Activated CD4-positive, alpha-beta memory T cell treated with anti-CD3 and anti-CD28 coated beads, Interleukin-2, amount 10 ng/mL, durations not matched to agents 7 days and 5 days (primary cell): ENCODE results near the gene ITGB2. TPM values are rescaled to one million over a fixed set of nuclear protein-coding genes. Genes with fewer than 3 reads are reported as not detected.
A peak's percentile ranks its signal among the peaks of the same experiment; 100 is the strongest.

Source experiments
- CTCF ChIA-PET: fragments of 350-600 bp; sonication (Branson Sonifier 250); formaldehyde crosslinking; loops from one replicate; lab custom pipeline; 2021; ENCODE audit warnings: antibody characterized with exemption, inconsistent platforms; lab: Charles Lee
- POLR2A ChIA-PET: fragments of 350-600 bp; sonication (Branson Sonifier 250); formaldehyde crosslinking; loops from one replicate; lab custom pipeline; 2021; ENCODE audit warnings: antibody characterized with exemption; lab: Charles Lee
- DNase-seq: peaks from one replicate; pipeline ENCODE4 v3.0.0-alpha.2; 2020
- H3K27ac Mint-ChIP-seq: one replicate; pipeline ENCODE4 v1.8.0; 2021; ENCODE audit warnings: mild to moderate bottlenecking, mixed read lengths
- H3K27me3 Mint-ChIP-seq: one replicate; pipeline ENCODE4 v1.8.0; 2021; ENCODE audit warnings: mixed read lengths
- H3K36me3 Mint-ChIP-seq: one replicate; pipeline ENCODE4 v1.8.0; 2021; ENCODE audit warnings: low read depth, mixed read lengths
- H3K4me1 Mint-ChIP-seq: one replicate; pipeline ENCODE4 v1.8.0; 2021; ENCODE audit warnings: mixed read lengths
- H3K4me3 Mint-ChIP-seq: one replicate; pipeline ENCODE4 v1.8.0; 2021; ENCODE audit warnings: mild to moderate bottlenecking, mixed read lengths
- H3K9me3 Mint-ChIP-seq: one replicate; pipeline ENCODE4 v1.8.0; 2021; ENCODE audit warnings: mixed read lengths
- total RNA-seq, 2 experiments: library from RNA; stranded (reverse); gene quantifications; one replicate each; pipeline ENCODE4 v1.2.3, GENCODE V29; 2021

Gene ITGB2
- total RNA-seq, 2 experiments from 2014 or later = 631 to 642 TPM

GRCh38 chr21:44894687-44895302, 25.9 kb downstream of the ITGB2 start:
- Mint-ChIP-seq H3K27me3 (no peaks in the 10 kb centered on the region), H3K27ac (peak overlapping the region; percentile 14), H3K4me1 (peaks cover 20% of the 10 kb centered on the region), H3K36me3 (peaks cover 66% of the 10 kb centered on the region), H3K9me3 (no peaks in the 10 kb centered on the region), H3K4me3 (no peak overlapping the region)
- DNase-seq = no peak
- ChIA-PET CTCF (interaction anchor here (1.0 to 3.4 kb wide), 5 partner anchors 8 to 36 kb away, joined by 3 to 30 read pairs (median 4); partner anchors contain the start of gene PTTG1IP), POLR2A (interaction anchor here (1.4 to 5.3 kb wide), 6 partner anchors 10 to 37 kb away, joined by 5 to 38 read pairs (median 8); partner anchors contain the start of gene PTTG1IP)

- CTCF ChIA-PET = interaction anchor here (1.0 to 3.4 kb wide), 7 partner anchors 8 to 37 kb away, joined by 3 to 30 read pairs (median 4); partner anchors contain the start of gene PTTG1IP
- H3K27ac Mint-ChIP-seq = peak overlapping the region; percentile 36
- DNase-seq = no peak
- no peak overlapping the region for H3K4me3 Mint-ChIP-seq
- H3K27me3 Mint-ChIP-seq = no peaks in the 10 kb centered on the region
- no peaks in the 10 kb centered on the region for H3K9me3 Mint-ChIP-seq
- peaks cover 20% of the 10 kb centered on the region for H3K4me1 Mint-ChIP-seq
- H3K36me3 Mint-ChIP-seq = peaks cover 63% of the 10 kb centered on the region
- POLR2A ChIA-PET = interaction anchor here (1.0 to 5.3 kb wide), 9 partner anchors 10 to 50 kb away, joined by 3 to 38 read pairs (median 8); partner anchors contain the start of gene PTTG1IP
Measured at GRCh38 chr21:44893948-44894656, 26.6 kb downstream of the ITGB2 start.

- Mint-ChIP-seq H3K27ac (peak overlapping the region; percentile 36), H3K27me3 (no peaks in the 10 kb centered on the region), H3K9me3 (no peaks in the 10 kb centered on the region), H3K4me3 (no peak overlapping the region), H3K36me3 (peaks cover 56% of the 10 kb centered on the region), H3K4me1 (peaks cover 15% of the 10 kb centered on the region)
- DNase-seq = no peak
- ChIA-PET CTCF (interaction anchor here (1.3 to 3.4 kb wide), 8 partner anchors 17 to 92 kb away, joined by 4 to 30 read pairs (median 6); partner anchors contain the start of genes PTTG1IP and UBE2G2), POLR2A (interaction anchor here (1.0 to 3.2 kb wide), 7 partner anchors 19 to 50 kb away, joined by 3 to 18 read pairs (median 8); partner anchors contain the start of genes PTTG1IP and SLX9)
Measured at GRCh38 chr21:44893278-44893556, 27.5 kb downstream of the ITGB2 start.

- no peaks in the 10 kb centered on the region for H3K27me3 Mint-ChIP-seq
- H3K9me3 Mint-ChIP-seq = no peaks in the 10 kb centered on the region
- POLR2A ChIA-PET = interaction anchor here (1.0 to 3.2 kb wide), 5 partner anchors 20 to 47 kb away, joined by 4 to 18 read pairs (median 8); partner anchors contain the start of genes PTTG1IP and SLX9
- CTCF ChIA-PET = interaction anchor here (0.6 to 3.4 kb wide), 19 partner anchors 9 to 1219 kb away, joined by 3 to 30 read pairs (median 5); partner anchors contain the start of genes PTTG1IP, SUMO3 and UBE2G2
- H3K27ac Mint-ChIP-seq = peak overlapping the region; percentile 44
- peak; percentile 81 for DNase-seq
- H3K4me1 Mint-ChIP-seq = peaks cover 12% of the 10 kb centered on the region
- peaks cover 55% of the 10 kb centered on the region for H3K36me3 Mint-ChIP-seq
- no peak overlapping the region for H3K4me3 Mint-ChIP-seq
Measured at GRCh38 chr21:44892536-44893277, 28.0 kb downstream of the ITGB2 start.

GRCh38 chr21:44892095-44892494, 28.6 kb downstream of the ITGB2 start:
- no peaks in the 10 kb centered on the region for H3K27me3 Mint-ChIP-seq
- CTCF ChIA-PET = interaction anchor here (0.6 to 3.4 kb wide), 19 partner anchors 8 to 1218 kb away, joined by 3 to 30 read pairs (median 5); partner anchors contain the start of genes PTTG1IP, SUMO3 and UBE2G2
- H3K36me3 Mint-ChIP-seq = peaks cover 56% of the 10 kb centered on the region
- H3K4me3 Mint-ChIP-seq = no peak overlapping the region
- peaks cover 12% of the 10 kb centered on the region for H3K4me1 Mint-ChIP-seq
- no peak overlapping the region for H3K27ac Mint-ChIP-seq
- no peaks in the 10 kb centered on the region for H3K9me3 Mint-ChIP-seq
- DNase-seq = no peak
- POLR2A ChIA-PET = interaction anchor here (1.0 to 3.2 kb wide), 6 partner anchors 17 to 48 kb away, joined by 4 to 18 read pairs (median 7); partner anchors contain the start of genes PTTG1IP and SLX9

GRCh38 chr21:44891631-44892031, 29.1 kb downstream of the ITGB2 start:
- Mint-ChIP-seq H3K27me3 (no peaks in the 10 kb centered on the region), H3K9me3 (no peaks in the 10 kb centered on the region), H3K4me3 (no peak overlapping the region), H3K4me1 (peaks cover 12% of the 10 kb centered on the region), H3K36me3 (peaks cover 60% of the 10 kb centered on the region), H3K27ac (no peak overlapping the region)
- ChIA-PET POLR2A (interaction anchor here (1.7 to 2.5 kb wide), 3 partner anchors 16 to 48 kb away, joined by 6 to 8 read pairs (median 6); partner anchors contain the start of gene SLX9), CTCF (interaction anchor here (0.7 to 3.4 kb wide), 7 partner anchors 9 to 90 kb away, joined by 3 to 30 read pairs (median 7); partner anchors contain the start of genes SUMO3 and UBE2G2)
- DNase-seq = no peak

- ChIA-PET POLR2A (interaction anchor here (1.2 to 1.7 kb wide), 2 partner anchors 16 to 41 kb away, joined by 3 to 6 read pairs; no protein-coding TSS in a partner anchor), CTCF (no interaction called here)
- peaks cover 13% of the 10 kb centered on the region for H3K4me1 Mint-ChIP-seq
- DNase-seq = no peak
- no peak overlapping the region for H3K27ac Mint-ChIP-seq
- H3K27me3 Mint-ChIP-seq = no peaks in the 10 kb centered on the region
- peaks cover 60% of the 10 kb centered on the region for H3K36me3 Mint-ChIP-seq
- H3K9me3 Mint-ChIP-seq = no peaks in the 10 kb centered on the region
- H3K4me3 Mint-ChIP-seq = no peak overlapping the region
Measured at GRCh38 chr21:44890961-44891541, 29.6 kb downstream of the ITGB2 start.

- POLR2A ChIA-PET = interaction anchor here (1.2 to 1.7 kb wide), 2 partner anchors 15 to 42 kb away, joined by 3 to 6 read pairs; no protein-coding TSS in a partner anchor
- no peaks in the 10 kb centered on the region for H3K9me3 Mint-ChIP-seq
- no peak for DNase-seq
- CTCF ChIA-PET = no interaction called here
- peaks cover 13% of the 10 kb centered on the region for H3K4me1 Mint-ChIP-seq
- no peak overlapping the region for H3K27ac Mint-ChIP-seq
- H3K27me3 Mint-ChIP-seq = no peaks in the 10 kb centered on the region
- no peak overlapping the region for H3K4me3 Mint-ChIP-seq
- peaks cover 64% of the 10 kb centered on the region for H3K36me3 Mint-ChIP-seq
Measured at GRCh38 chr21:44890338-44890931, 30.3 kb downstream of the ITGB2 start.

GRCh38 chr21:44889625-44890337, 30.9 kb downstream of the ITGB2 start:
- H3K9me3 Mint-ChIP-seq = no peaks in the 10 kb centered on the region
- no peak overlapping the region for H3K27ac Mint-ChIP-seq
- no peak overlapping the region for H3K4me3 Mint-ChIP-seq
- peaks cover 13% of the 10 kb centered on the region for H3K4me1 Mint-ChIP-seq
- ChIA-PET CTCF (no interaction called here), POLR2A (interaction anchor here (1.2 kb wide), 1 partner anchor 42 kb away, joined by 3 read pairs; no protein-coding TSS in a partner anchor)
- H3K27me3 Mint-ChIP-seq = no peaks in the 10 kb centered on the region
- DNase-seq = no peak
- peaks cover 61% of the 10 kb centered on the region for H3K36me3 Mint-ChIP-seq

- no peak overlapping the region for H3K4me3 Mint-ChIP-seq
- H3K27me3 Mint-ChIP-seq = no peaks in the 10 kb centered on the region
- no peak for DNase-seq
- peaks cover 60% of the 10 kb centered on the region for H3K36me3 Mint-ChIP-seq
- no peaks in the 10 kb centered on the region for H3K9me3 Mint-ChIP-seq
- ChIA-PET POLR2A (interaction anchor here (2.9 kb wide), 1 partner anchor 13 kb away, joined by 10 read pairs; no protein-coding TSS in a partner anchor), CTCF (interaction anchor here (0.6 kb wide), 1 partner anchor 263 kb away, joined by 4 read pairs; no protein-coding TSS in a partner anchor)
- H3K4me1 Mint-ChIP-seq = peaks cover 13% of the 10 kb centered on the region
- H3K27ac Mint-ChIP-seq = no peak overlapping the region
Measured at GRCh38 chr21:44888581-44889550, 31.8 kb downstream of the ITGB2 start.
